ENCODE results near the gene ALKBH2.

ALKBH2 gene

GRCh38 chr12:109093022-109093918 lies at the start of gene ALKBH2:
Gene ALKBH2 (minus strand): TSS chr12:109093472. CDS start chr12:109092786, 686 bp downstream.
- peak; percentile 43 for DNase-seq

- no peak for DNase-seq
Measured at GRCh38 chr12:109140560-109140959, 47.3 kb upstream of the ALKBH2 start.

- DNase-seq: no peak
Measured at GRCh38 chr12:109139791-109140190, 46.5 kb upstream of the ALKBH2 start.

GRCh38 chr12:109139360-109139759 lies 46.1 kb upstream of the ALKBH2 start:
- DNase-seq: no peak

- DNase-seq: no peak
Measured at GRCh38 chr12:109137055-109137454, 43.8 kb upstream of the ALKBH2 start.

GRCh38 chr12:109134186-109134917 lies 41.1 kb upstream of the ALKBH2 start:
- no peak for DNase-seq

- no peak for DNase-seq
Measured at GRCh38 chr12:109131154-109132050, 38.1 kb upstream of the ALKBH2 start.

GRCh38 chr12:109130297-109131153 lies 37.3 kb upstream of the ALKBH2 start:
- DNase-seq: no peak

- no peak for DNase-seq
Measured at GRCh38 chr12:109127533-109128242, 34.4 kb upstream of the ALKBH2 start.

GRCh38 chr12:109126784-109127183 lies 33.5 kb upstream of the ALKBH2 start:
- no peak for DNase-seq

GRCh38 chr12:109125791-109126190 lies 32.5 kb upstream of the ALKBH2 start:
- DNase-seq: no peak

- no peak for DNase-seq
Measured at GRCh38 chr12:109124878-109125648, 31.8 kb upstream of the ALKBH2 start.

- no peak for DNase-seq
Measured at GRCh38 chr12:109121346-109121880, 28.1 kb upstream of the ALKBH2 start.

- no peak for DNase-seq
Measured at GRCh38 chr12:109120557-109120956, 27.3 kb upstream of the ALKBH2 start.

GRCh38 chr12:109120095-109120494 lies 26.8 kb upstream of the ALKBH2 start:
- no peak for DNase-seq

GRCh38 chr12:109116611-109116949 lies 23.3 kb upstream of the ALKBH2 start:
- DNase-seq: no peak

- no peak for DNase-seq
Measured at GRCh38 chr12:109115758-109116610, 22.7 kb upstream of the ALKBH2 start, which contains the start of gene ACACB. Gene ACACB (plus strand): TSS chr12:109116587. CDS start chr12:109139406, 22,819 bp downstream.

- DNase-seq: no peak
Measured at GRCh38 chr12:109115404-109115757, 22.1 kb upstream of the ALKBH2 start.

GRCh38 chr12:109114644-109115043 lies 21.4 kb upstream of the ALKBH2 start:
- DNase-seq: no peak

Measured in SIG-M5 (cell line).